Prostate gland (tissue), 2 donors: ENCODE results near the gene GAK.

Source experiments
- CTCF ChIP-seq, 4 experiments: fragments of 200-600 bp in 2 of 4; fragments of 450-650 bp in 2 of 4; sonication (generic) in 2 of 4; IDR thresholded peaks; 1 replicate in 3 of 4; 2 replicates in 1 of 4; pipeline ENCODE4 v1.5.1; 2016 to 2019; ENCODE audit warnings: antibody characterized with exemption in 4 of 4, mild to moderate bottlenecking in 2 of 4, moderate library complexity in 2 of 4
- POLR2A ChIP-seq: fragments of 450-650 bp; IDR thresholded peaks from one replicate; pipeline ENCODE4 v1.6.1; 2016; ENCODE audit warnings: antibody characterized with exemption, mild to moderate bottlenecking

GRCh38 chr4:893276-893994 lies 38.7 kb downstream of the GAK start:
- no peak for TF ChIP-seq CTCF (IDR thresholded peaks at IDR 0.05)
- no peak for TF ChIP-seq POLR2A
